SK-N-SH (cell line): Measurements from ENCODE around the gene OR10G8.
"Not testable (repeated sequence)": the region's sequence is repeated elsewhere in the genome, so short reads cannot be mapped to it uniquely, and the experiment has no call there.

ENCODE experiments used
- CTCF ChIP-seq: fragments of 200-600 bp; sonication (generic); IDR thresholded peaks from 2 replicates; pipeline ENCODE4 v1.6.1; 2017; ENCODE audit warnings: antibody characterized with exemption, mild to moderate bottlenecking, moderate library complexity
- POLR2AphosphoS5 ChIP-seq: IDR thresholded peaks from 2 replicates; pipeline ENCODE4 v1.6.1; 2012; ENCODE audit warnings: low read depth, low read length
- RAD21 ChIP-seq: IDR thresholded peaks from 2 replicates; pipeline ENCODE4 v1.6.1; 2012; ENCODE audit warnings: mild to moderate bottlenecking, low read length
- TEAD4 ChIP-seq: IDR thresholded peaks from 2 replicates; pipeline ENCODE4 v1.4.0; 2012; ENCODE audit warnings: mild to moderate bottlenecking, borderline replicate concordance; ENCODE audit not compliant: insufficient read depth

- TF ChIP-seq CTCF, POLR2AphosphoS5, RAD21, TEAD4: not testable (repeated sequence)
Measured at GRCh38 chr11:124015837-124016236, 10.8 kb upstream of the OR10G8 start.
